MV-4-11 (cell line): ENCODE results near the gene SNCAIP.

Experiments used
- DNase-seq: peaks from one replicate; lab custom pipeline; 2025; lab: John Stamatoyannopoulos, UW

The SNCAIP gene

DNA sequence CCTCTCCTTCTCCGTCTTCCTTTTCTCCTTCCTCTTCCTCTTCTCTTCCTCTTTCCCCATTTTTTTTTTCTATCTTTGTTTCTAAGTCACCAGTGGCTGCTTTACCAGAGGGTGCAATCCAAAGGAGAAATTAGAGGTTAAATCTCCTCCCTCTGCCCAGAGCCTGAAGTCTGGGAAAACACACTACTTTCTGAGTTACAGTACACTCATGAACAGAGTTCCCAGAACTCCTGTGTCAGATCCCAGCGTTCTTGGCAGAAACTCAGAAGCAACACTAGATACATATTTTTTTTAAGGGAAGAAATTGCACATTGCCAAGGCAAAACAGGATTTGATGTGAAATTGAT lies 189.0 kb downstream of the SNCAIP start:
- no peak for DNase-seq

- DNase-seq, result no peak
Measured at GRCh38 chr5:122507045-122507444, 195.0 kb downstream of the SNCAIP start.

DNA sequence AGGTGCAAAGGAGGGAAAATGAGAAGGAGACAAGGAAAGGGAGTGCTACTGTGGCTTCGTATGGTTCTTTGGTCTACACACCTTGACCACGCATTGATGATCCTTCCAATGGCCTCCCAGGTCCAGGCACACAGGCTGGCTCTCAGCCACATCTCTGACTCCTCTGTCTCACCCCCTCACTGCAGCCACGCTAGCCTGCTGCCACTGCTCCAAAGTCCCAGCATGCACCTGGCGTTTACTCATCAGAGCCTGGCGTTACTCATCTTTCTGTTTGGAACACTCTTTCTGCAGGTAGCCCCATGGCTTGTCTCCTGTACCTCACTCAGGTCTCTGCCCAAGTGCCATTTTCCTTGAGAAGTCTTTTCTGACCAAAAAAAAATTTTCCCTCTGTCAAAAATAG lies 195.5 kb downstream of the SNCAIP start:
- no peak for DNase-seq

- no peak for DNase-seq
Measured at GRCh38 chr5:122508623-122509022, 196.6 kb downstream of the SNCAIP start.
